Measurements from ENCODE around the gene NIPAL4.

DNA sequence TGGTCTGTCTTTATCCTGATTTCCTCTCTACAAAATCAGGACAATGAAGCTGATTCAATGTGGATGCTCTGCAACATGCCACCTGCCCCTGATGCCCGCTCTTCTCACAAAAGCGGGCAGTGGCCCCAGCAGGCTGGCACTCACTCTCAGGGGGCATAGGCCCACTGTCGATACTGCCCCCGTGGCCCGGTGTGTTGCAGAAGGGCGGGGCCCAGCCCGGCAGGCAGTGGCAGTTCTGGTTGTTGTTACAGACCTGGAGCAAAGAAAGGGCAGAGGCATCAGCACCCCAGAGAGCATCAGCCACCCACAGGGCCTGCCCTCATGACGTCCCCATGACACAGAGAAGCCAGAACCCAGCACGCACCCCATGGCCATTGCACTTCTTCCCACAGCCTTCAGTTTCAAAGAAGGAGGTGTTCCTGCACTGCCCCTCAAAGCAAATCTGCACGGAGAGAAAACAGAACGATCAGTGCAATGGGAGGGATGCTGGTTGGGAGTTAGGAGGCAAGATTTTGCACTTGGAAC, 31.5 kb downstream of the NIPAL4 start:
- TF ChIP-seq, protein P1, sequence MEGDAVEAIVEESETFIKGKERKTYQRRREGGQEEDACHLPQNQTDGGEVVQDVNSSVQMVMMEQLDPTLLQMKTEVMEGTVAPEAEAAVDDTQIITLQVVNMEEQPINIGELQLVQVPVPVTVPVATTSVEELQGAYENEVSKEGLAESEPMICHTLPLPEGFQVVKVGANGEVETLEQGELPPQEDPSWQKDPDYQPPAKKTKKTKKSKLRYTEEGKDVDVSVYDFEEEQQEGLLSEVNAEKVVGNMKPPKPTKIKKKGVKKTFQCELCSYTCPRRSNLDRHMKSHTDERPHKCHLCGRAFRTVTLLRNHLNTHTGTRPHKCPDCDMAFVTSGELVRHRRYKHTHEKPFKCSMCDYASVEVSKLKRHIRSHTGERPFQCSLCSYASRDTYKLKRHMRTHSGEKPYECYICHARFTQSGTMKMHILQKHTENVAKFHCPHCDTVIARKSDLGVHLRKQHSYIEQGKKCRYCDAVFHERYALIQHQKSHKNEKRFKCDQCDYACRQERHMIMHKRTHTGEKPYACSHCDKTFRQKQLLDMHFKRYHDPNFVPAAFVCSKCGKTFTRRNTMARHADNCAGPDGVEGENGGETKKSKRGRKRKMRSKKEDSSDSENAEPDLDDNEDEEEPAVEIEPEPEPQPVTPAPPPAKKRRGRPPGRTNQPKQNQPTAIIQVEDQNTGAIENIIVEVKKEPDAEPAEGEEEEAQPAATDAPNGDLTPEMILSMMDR (IDR thresholded peaks at IDR 0.05; ENCODE audit: insufficient read depth, low read length): no peak
- TF ChIP-seq, protein P2, sequence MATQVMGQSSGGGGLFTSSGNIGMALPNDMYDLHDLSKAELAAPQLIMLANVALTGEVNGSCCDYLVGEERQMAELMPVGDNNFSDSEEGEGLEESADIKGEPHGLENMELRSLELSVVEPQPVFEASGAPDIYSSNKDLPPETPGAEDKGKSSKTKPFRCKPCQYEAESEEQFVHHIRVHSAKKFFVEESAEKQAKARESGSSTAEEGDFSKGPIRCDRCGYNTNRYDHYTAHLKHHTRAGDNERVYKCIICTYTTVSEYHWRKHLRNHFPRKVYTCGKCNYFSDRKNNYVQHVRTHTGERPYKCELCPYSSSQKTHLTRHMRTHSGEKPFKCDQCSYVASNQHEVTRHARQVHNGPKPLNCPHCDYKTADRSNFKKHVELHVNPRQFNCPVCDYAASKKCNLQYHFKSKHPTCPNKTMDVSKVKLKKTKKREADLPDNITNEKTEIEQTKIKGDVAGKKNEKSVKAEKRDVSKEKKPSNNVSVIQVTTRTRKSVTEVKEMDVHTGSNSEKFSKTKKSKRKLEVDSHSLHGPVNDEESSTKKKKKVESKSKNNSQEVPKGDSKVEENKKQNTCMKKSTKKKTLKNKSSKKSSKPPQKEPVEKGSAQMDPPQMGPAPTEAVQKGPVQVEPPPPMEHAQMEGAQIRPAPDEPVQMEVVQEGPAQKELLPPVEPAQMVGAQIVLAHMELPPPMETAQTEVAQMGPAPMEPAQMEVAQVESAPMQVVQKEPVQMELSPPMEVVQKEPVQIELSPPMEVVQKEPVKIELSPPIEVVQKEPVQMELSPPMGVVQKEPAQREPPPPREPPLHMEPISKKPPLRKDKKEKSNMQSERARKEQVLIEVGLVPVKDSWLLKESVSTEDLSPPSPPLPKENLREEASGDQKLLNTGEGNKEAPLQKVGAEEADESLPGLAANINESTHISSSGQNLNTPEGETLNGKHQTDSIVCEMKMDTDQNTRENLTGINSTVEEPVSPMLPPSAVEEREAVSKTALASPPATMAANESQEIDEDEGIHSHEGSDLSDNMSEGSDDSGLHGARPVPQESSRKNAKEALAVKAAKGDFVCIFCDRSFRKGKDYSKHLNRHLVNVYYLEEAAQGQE (IDR thresholded peaks at IDR 0.05; ENCODE audit: insufficient replicate concordance, low read depth): no peak
- TF ChIP-seq POLR2AphosphoS5 (IDR thresholded peaks at IDR 0.05; ENCODE audit: low read depth): no peak
- no peak for TF ChIP-seq GABPA (IDR thresholded peaks at IDR 0.05; ENCODE audit: low read depth)

All from HL-60 (cell line).